ENCODE data around the gene IQCM.

DNA sequence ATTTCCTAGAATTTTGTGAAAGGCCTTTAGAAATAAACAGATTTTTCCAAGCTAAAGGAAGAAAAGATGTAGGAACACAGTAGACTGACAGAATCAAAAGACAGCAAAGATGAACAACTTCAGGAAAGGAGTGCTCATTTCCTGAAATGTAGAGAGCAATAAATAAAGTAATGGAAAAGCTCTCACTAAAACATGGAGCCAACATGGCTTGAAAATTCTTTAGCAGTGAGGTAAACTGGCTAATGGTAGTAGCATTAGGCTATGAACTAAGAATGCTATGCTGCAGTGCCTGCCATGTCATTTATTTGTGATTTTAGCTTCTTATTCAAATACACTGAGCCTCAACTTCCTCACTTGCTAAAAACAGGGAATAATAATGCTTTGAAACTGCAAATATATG is 108.7 kb downstream of the IQCM start:
- no peak for TF ChIP-seq POLR2A (IDR thresholded peaks at IDR 0.05; ENCODE audit: low read depth, low read length)
- no peak for TF ChIP-seq SPI1 (IDR thresholded peaks at IDR 0.05; ENCODE audit: low read depth, low read length)
- TF ChIP-seq TAF1 (IDR thresholded peaks at IDR 0.05; ENCODE audit: low read depth, low read length), result no peak
- no peak for TF ChIP-seq PAX5 (IDR thresholded peaks at IDR 0.05; ENCODE audit: insufficient read depth, low read length, severe bottlenecking)
- TF ChIP-seq POLR2AphosphoS5 (IDR thresholded peaks at IDR 0.05; ENCODE audit: low read depth, low read length), result no peak
- no peak for TF ChIP-seq POU2F2 (IDR thresholded peaks at IDR 0.05; ENCODE audit: low read depth, low read length)
